Mesendoderm (in vitro differentiated cells): Measurements from ENCODE around the gene CLIP2.
A peak's percentile ranks its signal among the peaks of the same experiment; 100 is the strongest.
"Not testable (repeated sequence)": the region's sequence is repeated elsewhere in the genome, so short reads cannot be mapped to it uniquely, and the experiment has no call there.

Source experiments
- DNase-seq: peaks from one replicate; pipeline ENCODE4 v3.0.0; 2013
- H2AK5ac ChIP-seq: 2 replicates; pipeline ENCODE4 v1.6.1; 2013; ENCODE audit warnings: low read length, inconsistent platforms
- H2BK120ac ChIP-seq: 2 replicates; pipeline ENCODE4 v1.6.1; 2013; ENCODE audit warnings: low read depth, mild to moderate bottlenecking, low read length, moderate library complexity, mixed read lengths
- H2BK15ac ChIP-seq: replicated peaks from 2 replicates; pipeline ENCODE4 v1.6.1; 2013; ENCODE audit warnings: low read depth, mild to moderate bottlenecking, moderate library complexity
- H2BK5ac ChIP-seq: 2 replicates; pipeline ENCODE4 v1.6.1; 2013; ENCODE audit warnings: low read length, inconsistent platforms
- H3K18ac ChIP-seq: 2 replicates; pipeline ENCODE4 v1.6.1; 2013; ENCODE audit warnings: mild to moderate bottlenecking, low read length, mixed read lengths
- H3K23ac ChIP-seq: one replicate; pipeline ENCODE4 v1.6.1; 2013; ENCODE audit warnings: low read length
- H3K27ac ChIP-seq: 2 replicates; pipeline ENCODE4 v1.5.1; 2013; ENCODE audit warnings: low read depth, mild to moderate bottlenecking, inconsistent platforms, low read length, moderate library complexity
- H3K27me3 ChIP-seq: 2 replicates; pipeline ENCODE4 v1.6.1; 2013; ENCODE audit warnings: low read length, control low read depth, mild to moderate bottlenecking, inconsistent platforms; ENCODE audit not compliant: insufficient read depth, poor library complexity
- H3K36me3 ChIP-seq: 2 replicates; pipeline ENCODE4 v1.6.1; 2013; ENCODE audit warnings: low read length, inconsistent platforms; ENCODE audit not compliant: control insufficient read depth, insufficient read depth
- H3K4ac ChIP-seq: one replicate; pipeline ENCODE4 v1.6.1; 2013; ENCODE audit warnings: low read depth, mild to moderate bottlenecking, low read length, moderate library complexity
- H3K4me1 ChIP-seq: 2 replicates; pipeline ENCODE4 v1.6.1; 2013; ENCODE audit warnings: low read depth, low read length, inconsistent platforms; ENCODE audit not compliant: control insufficient read depth
- H3K4me2 ChIP-seq: 2 replicates; pipeline ENCODE4 v1.6.1; 2013; ENCODE audit warnings: low read length
- H3K4me3 ChIP-seq: 2 replicates; pipeline ENCODE4 v1.5.1; 2013; ENCODE audit warnings: mild to moderate bottlenecking, low read length
- H3K56ac ChIP-seq: one replicate; pipeline ENCODE4 v1.6.1; 2013; ENCODE audit warnings: low read length
- H3K79me1 ChIP-seq: 2 replicates; pipeline ENCODE4 v1.6.1; 2013; ENCODE audit warnings: low read length, inconsistent platforms
- H3K79me2 ChIP-seq: 2 replicates; pipeline ENCODE4 v1.6.1; 2013; ENCODE audit warnings: mild to moderate bottlenecking, low read length; ENCODE audit not compliant: control insufficient read depth, insufficient read depth
- H3K9ac ChIP-seq: 2 replicates; pipeline ENCODE4 v1.6.1; 2013; ENCODE audit warnings: low read length, inconsistent platforms
- H4K5ac ChIP-seq: one replicate; pipeline ENCODE4 v1.6.1; 2013; ENCODE audit warnings: low read length
- H4K8ac ChIP-seq: one replicate; pipeline ENCODE4 v1.6.1; 2013; ENCODE audit warnings: low read depth, mild to moderate bottlenecking, control low read depth, low read length, moderate library complexity
- WGBS: extraction: QIAGEN DNeasy Blood & Tissue Kit; methylation state at CpG from one replicate; pipeline ENCODE4 v1.1.7; 2013; ENCODE audit warnings: low lambda C conversion rate, missing lambda C conversion rate; ENCODE audit not compliant: insufficient coverage; ENCODE audit errors: extremely low coverage; 5-methylcytosine and 5-hydroxymethylcytosine counted together

Gene CLIP2

DNA sequence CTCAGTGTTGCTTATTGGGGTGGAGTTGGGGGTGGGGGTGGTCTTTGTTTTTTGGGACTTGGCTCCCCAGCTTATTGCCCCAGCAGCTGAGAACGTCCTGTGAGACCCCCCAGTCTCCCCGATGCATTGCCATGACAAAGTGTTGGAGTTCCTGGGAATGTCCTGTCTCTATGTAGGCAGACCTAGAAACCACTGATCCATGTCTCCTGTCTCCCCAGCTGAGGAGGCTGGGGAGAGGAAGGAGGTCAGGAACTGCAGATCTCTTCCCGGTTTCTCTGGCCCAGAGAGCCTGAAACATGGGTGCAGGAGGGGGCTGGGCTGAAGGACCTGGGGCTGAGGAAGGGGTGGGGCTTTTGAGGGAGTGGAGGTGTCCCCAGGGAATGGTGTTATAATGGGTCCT lies 84.3 kb downstream of the CLIP2 start:
- WGBS = no CpG with 5 or more reads among the region's 3 CpGs
- no peak overlapping the region for H3K4ac ChIP-seq

GRCh38 chr7:74375726-74376220 lies 86.6 kb downstream of the CLIP2 start:
- Histone ChIP-seq H2BK120ac (no peak overlapping the region), H3K27me3 (no peaks in the 10 kb centered on the region), H3K27ac (no peak overlapping the region), H2BK5ac (no peak overlapping the region), H3K4me1 (no peaks in the 10 kb centered on the region), H3K79me2 (no peaks in the 10 kb centered on the region), H3K18ac (no peak overlapping the region), H3K23ac (no peak overlapping the region), H3K79me1 (no peaks in the 10 kb centered on the region), H3K9ac (no peak overlapping the region), H3K4me3 (no peak overlapping the region), H3K4me2 (no peak overlapping the region), H3K4ac (no peak overlapping the region), H4K5ac (no peak overlapping the region), H3K56ac (no peak overlapping the region), H3K36me3 (no peaks in the 10 kb centered on the region), H2AK5ac (no peak overlapping the region), H4K8ac (no peak overlapping the region), H2BK15ac (no peak overlapping the region)
- WGBS = no CpG with 5 or more reads among the region's 31 CpGs
- no peak for DNase-seq

More for the DNA sequence above, 84.3 kb downstream of the CLIP2 start:
- Histone ChIP-seq H3K27me3 (no peaks in the 10 kb centered on the region), H2BK5ac (no peak overlapping the region), H2BK120ac (no peak overlapping the region), H3K4me2 (no peak overlapping the region), H3K36me3 (no peaks in the 10 kb centered on the region), H3K27ac (no peak overlapping the region), H4K8ac (no peak overlapping the region), H3K9ac (no peak overlapping the region), H4K5ac (no peak overlapping the region), H3K18ac (no peak overlapping the region), H3K79me1 (no peaks in the 10 kb centered on the region), H3K4me3 (no peak overlapping the region), H3K23ac (no peak overlapping the region), H3K79me2 (no peaks in the 10 kb centered on the region), H3K4me1 (no peaks in the 10 kb centered on the region), H2AK5ac (no peak overlapping the region), H2BK15ac (no peak overlapping the region), H3K56ac (no peak overlapping the region)
- DNase-seq = no peak

DNA sequence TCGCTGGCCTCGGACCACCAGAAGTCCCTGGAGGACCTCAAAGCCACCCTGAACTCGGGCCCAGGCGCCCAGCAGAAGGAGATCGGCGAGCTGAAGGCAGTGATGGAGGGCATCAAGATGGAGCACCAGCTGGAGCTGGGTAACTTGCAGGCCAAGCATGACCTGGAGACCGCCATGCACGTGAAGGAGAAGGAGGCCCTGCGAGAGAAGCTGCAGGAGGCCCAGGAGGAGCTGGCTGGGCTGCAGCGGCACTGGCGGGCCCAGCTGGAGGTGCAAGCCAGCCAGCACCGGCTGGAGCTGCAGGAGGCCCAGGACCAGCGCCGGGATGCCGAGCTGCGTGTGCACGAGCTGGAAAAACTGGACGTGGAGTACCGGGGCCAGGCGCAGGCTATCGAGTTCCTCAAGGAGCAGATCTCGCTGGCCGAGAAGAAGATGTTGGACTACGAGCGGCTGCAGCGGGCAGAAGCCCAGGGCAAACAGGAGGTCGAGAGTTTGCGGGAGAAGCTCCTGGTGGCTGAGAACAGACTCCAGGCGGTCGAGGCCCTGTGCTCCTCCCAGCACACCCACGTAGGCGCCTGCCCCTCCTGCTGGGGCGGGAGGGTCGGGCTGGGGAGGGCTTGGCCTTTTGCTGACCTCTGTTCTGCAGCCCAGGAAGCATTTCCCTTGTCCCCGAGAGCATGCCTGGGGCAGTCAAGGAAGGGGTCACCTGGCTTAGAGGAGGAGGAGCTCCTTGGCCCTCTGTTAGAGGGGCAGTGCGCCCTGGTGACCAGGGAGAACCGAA lies 87.2 kb downstream of the CLIP2 start:
- H3K27me3 ChIP-seq = no peaks in the 10 kb centered on the region
- no peak overlapping the region for H3K18ac ChIP-seq
- H3K9ac ChIP-seq = no peak overlapping the region
- no peak overlapping the region for H3K23ac ChIP-seq
- H2AK5ac ChIP-seq = no peak overlapping the region
- no peak overlapping the region for H3K4ac ChIP-seq
- H2BK5ac ChIP-seq = no peak overlapping the region
- WGBS = no CpG with 5 or more reads among the region's 37 CpGs
- no peak overlapping the region for H4K8ac ChIP-seq
- no peak overlapping the region for H3K4me3 ChIP-seq
- no peaks in the 10 kb centered on the region for H3K79me2 ChIP-seq
- no peak overlapping the region for H3K56ac ChIP-seq
- H3K36me3 ChIP-seq = no peaks in the 10 kb centered on the region
- H3K4me1 ChIP-seq = no peaks in the 10 kb centered on the region
- H2BK120ac ChIP-seq = no peak overlapping the region
- H3K79me1 ChIP-seq = no peaks in the 10 kb centered on the region
- H3K27ac ChIP-seq = no peak overlapping the region
- no peak overlapping the region for H4K5ac ChIP-seq
- DNase-seq = no peak
- no peak overlapping the region for H2BK15ac ChIP-seq
- H3K4me2 ChIP-seq = no peak overlapping the region

- H3K79me2 ChIP-seq = no peaks in the 10 kb centered on the region
- no peak overlapping the region for H3K4ac ChIP-seq
- no CpG with 5 or more reads among the region's 2 CpGs for WGBS
- H3K79me1 ChIP-seq = no peaks in the 10 kb centered on the region
- no peak overlapping the region for H3K9ac ChIP-seq
- no peak overlapping the region for H3K18ac ChIP-seq
- no peak overlapping the region for H3K56ac ChIP-seq
- no peak overlapping the region for H2BK120ac ChIP-seq
- no peak overlapping the region for H2AK5ac ChIP-seq
- no peak overlapping the region for H2BK15ac ChIP-seq
- no peak overlapping the region for H2BK5ac ChIP-seq
- H3K27ac ChIP-seq = no peak overlapping the region
- DNase-seq = no peak
- H3K4me3 ChIP-seq = no peak overlapping the region
- H3K36me3 ChIP-seq = no peaks in the 10 kb centered on the region
- no peak overlapping the region for H4K8ac ChIP-seq
- no peak overlapping the region for H3K4me2 ChIP-seq
- H3K23ac ChIP-seq = no peak overlapping the region
- no peak overlapping the region for H4K5ac ChIP-seq
- no peaks in the 10 kb centered on the region for H3K27me3 ChIP-seq
- H3K4me1 ChIP-seq = no peaks in the 10 kb centered on the region
These were observed 90.7 kb downstream of the CLIP2 start for GRCh38 chr7:74379938-74380337.

GRCh38 chr7:74380720-74381119 lies 91.5 kb downstream of the CLIP2 start:
- H3K56ac ChIP-seq = no peak overlapping the region
- H3K36me3 ChIP-seq = no peaks in the 10 kb centered on the region
- no peak overlapping the region for H4K8ac ChIP-seq
- no peak overlapping the region for H3K18ac ChIP-seq
- H3K79me1 ChIP-seq = no peaks in the 10 kb centered on the region
- no peak overlapping the region for H4K5ac ChIP-seq
- no peak overlapping the region for H3K9ac ChIP-seq
- no peak overlapping the region for H3K23ac ChIP-seq
- no peak overlapping the region for H3K4ac ChIP-seq
- no peaks in the 10 kb centered on the region for H3K27me3 ChIP-seq
- DNase-seq = peak; percentile 63
- no CpG with 5 or more reads among the region's 7 CpGs for WGBS
- H3K27ac ChIP-seq = no peak overlapping the region
- no peaks in the 10 kb centered on the region for H3K4me1 ChIP-seq
- H3K79me2 ChIP-seq = no peaks in the 10 kb centered on the region
- H2BK15ac ChIP-seq = no peak overlapping the region
- no peak overlapping the region for H2BK120ac ChIP-seq
- no peak overlapping the region for H2BK5ac ChIP-seq
- H2AK5ac ChIP-seq = no peak overlapping the region
- H3K4me2 ChIP-seq = no peak overlapping the region
- no peak overlapping the region for H3K4me3 ChIP-seq

DNA sequence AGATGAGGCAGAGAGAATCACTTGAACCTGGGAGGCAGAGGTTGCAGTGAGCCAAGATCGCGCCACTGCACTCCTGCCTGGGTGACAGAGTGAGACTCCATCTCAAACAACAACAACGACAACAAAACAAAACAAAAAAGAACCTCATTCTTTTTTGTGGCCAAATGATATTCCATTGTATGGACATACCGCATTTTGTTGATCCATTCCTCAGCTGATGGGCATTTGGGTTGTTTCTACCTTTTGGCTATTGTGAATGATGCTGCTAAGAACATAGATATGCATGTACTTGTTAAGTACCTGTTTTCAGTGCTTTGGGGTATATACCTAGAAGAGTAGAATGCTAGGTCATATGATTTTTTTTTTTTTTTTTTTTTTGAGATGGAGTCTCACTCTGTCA lies 94.9 kb downstream of the CLIP2 start:
- not testable (repeated sequence) for H4K8ac ChIP-seq, H3K4me2 ChIP-seq, H3K36me3 ChIP-seq, H2BK120ac ChIP-seq, H2BK15ac ChIP-seq, DNase-seq, H3K4ac ChIP-seq, H3K18ac ChIP-seq, H3K4me1 ChIP-seq, H3K4me3 ChIP-seq, H4K5ac ChIP-seq, H3K27ac ChIP-seq, H2BK5ac ChIP-seq, H3K23ac ChIP-seq, H3K79me2 ChIP-seq, H2AK5ac ChIP-seq, H3K56ac ChIP-seq, H3K79me1 ChIP-seq, H3K9ac ChIP-seq, H3K27me3 ChIP-seq
- WGBS = no CpG with 5 or more reads among the region's 4 CpGs
